SU-DHL-6 (cell line): ENCODE data around the gene WDR33.

ENCODE experiments used
- EZH2phosphoT487 ChIP-seq: fragments of 200-600 bp; sonication (generic), shearing (Covaris generic); conservative IDR thresholded peaks from 2 replicates; pipeline ENCODE4 v1.6.1; 2018; ENCODE audit warnings: mild to moderate bottlenecking, antibody characterized with exemption, low read length, moderate library complexity, mixed read lengths
- TF ChIP-seq, protein P1 (sequence below): fragments of 200-600 bp; sonication (generic); IDR thresholded peaks from one replicate; pipeline ENCODE4 v1.5.1; 2017; ENCODE audit warnings: antibody characterized with exemption, mild to moderate bottlenecking, low read length, moderate library complexity; ENCODE audit not compliant: insufficient read depth, poor library complexity, severe bottlenecking

DNA sequence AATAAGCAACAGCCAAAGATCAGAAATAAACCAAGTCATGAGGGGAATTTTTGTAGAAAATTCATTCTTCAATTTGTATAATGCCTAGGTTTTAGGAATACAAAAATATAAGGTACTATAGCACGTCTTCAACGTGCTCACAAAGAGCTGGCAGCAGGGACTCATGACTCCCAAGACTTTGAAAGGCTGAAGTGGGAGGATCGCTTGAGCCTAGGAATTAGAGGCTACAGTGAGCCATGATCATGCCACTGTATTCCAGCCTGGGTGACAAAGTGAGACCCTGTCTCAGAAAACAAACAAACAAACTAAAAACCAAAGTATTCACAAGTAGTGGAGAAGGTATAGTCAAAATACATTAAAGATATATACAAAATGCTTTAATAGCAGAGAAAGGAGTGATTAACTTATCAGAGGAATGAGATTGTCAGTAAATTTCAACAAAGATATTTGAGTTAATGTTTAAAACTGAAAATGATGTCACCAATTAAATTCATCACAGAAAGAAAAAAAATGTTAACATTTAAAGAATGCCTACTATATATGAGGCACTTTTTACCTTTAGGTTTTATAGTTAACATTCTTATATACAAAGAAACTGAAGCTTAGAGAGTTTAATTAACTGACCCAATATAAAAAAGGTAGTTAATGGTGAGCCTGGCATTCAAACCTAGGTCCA, 3.2 kb downstream of the WDR33 start:
- TF ChIP-seq, protein P1, sequence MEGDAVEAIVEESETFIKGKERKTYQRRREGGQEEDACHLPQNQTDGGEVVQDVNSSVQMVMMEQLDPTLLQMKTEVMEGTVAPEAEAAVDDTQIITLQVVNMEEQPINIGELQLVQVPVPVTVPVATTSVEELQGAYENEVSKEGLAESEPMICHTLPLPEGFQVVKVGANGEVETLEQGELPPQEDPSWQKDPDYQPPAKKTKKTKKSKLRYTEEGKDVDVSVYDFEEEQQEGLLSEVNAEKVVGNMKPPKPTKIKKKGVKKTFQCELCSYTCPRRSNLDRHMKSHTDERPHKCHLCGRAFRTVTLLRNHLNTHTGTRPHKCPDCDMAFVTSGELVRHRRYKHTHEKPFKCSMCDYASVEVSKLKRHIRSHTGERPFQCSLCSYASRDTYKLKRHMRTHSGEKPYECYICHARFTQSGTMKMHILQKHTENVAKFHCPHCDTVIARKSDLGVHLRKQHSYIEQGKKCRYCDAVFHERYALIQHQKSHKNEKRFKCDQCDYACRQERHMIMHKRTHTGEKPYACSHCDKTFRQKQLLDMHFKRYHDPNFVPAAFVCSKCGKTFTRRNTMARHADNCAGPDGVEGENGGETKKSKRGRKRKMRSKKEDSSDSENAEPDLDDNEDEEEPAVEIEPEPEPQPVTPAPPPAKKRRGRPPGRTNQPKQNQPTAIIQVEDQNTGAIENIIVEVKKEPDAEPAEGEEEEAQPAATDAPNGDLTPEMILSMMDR = no peak
- TF ChIP-seq EZH2phosphoT487 = no peak
